GM21515 (cell line): Measurements from ENCODE around the gene KRT73.

Experiments
- ATAC-seq: cut with Tn5 transposase; IDR thresholded peaks from one replicate; pipeline ENCODE4 v1.9.1; 2021; ENCODE audit not compliant: unreplicated experiment

Gene KRT73

DNA sequence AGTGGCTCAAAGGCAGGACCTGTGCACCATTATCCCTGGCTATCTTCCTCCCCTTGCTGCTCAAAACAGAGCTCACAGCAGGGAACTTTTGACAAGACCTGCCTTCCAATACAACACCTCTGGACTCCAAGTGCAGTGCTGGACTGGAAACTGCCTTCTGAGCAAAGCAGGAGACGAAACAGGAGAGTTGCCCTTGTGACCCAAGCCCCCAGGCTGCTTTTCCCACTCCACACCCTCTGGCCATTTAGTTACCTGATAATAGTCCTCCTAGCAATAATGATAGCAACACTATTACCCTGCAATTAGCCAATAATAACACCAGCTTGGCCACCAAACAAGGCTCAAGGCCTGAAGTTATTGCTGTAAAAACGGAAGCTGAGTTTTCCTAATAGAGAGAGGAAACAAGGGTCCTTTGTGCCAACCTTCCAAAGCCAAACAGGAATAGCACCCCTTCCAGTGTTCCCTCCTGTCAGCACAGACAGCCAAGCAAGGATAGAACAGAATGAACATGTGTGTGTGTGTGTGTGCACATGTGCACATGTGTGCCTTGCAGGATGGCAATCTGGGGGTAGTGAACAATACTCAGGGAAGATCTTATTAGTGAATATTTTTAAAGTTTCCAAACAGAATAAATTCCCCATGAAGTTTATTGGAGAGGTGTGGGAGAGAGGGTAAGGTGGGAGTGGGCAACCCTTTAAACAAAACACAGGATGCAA, 9.2 kb upstream of the KRT73 start:
- no peak for ATAC-seq

GRCh38 chr12:52622349-52622748, 4.0 kb upstream of the KRT73 start:
- ATAC-seq = no peak

DNA sequence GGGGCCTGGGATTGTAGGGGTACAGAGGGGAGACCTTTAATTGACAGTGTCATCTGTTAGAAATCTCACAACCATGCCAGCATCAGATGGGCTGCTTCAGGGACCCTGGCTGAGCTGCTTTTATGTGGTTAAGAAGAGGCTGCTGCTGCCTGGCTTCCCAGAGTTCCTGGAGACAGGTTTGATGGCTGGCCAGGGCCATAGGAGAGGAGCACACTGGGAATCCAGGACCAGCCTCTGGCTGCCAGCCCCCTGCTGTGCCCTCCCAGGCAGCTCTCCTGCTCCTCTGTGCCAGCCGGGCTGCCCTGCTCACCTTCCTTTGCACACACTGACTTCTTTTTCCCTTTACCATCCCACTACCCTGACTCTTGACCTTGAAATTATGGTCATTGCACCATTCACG, 507 bp upstream of the KRT73 start:
- ATAC-seq = no peak

- ATAC-seq = no peak
Observed at GRCh38 chr12:52617403-52617785, 965 bp downstream of the KRT73 start.

- ATAC-seq = no peak
Observed at GRCh38 chr12:52616680-52617402, 1.5 kb downstream of the KRT73 start.

GRCh38 chr12:52615912-52616311, 2.4 kb downstream of the KRT73 start:
- ATAC-seq = no peak

DNA sequence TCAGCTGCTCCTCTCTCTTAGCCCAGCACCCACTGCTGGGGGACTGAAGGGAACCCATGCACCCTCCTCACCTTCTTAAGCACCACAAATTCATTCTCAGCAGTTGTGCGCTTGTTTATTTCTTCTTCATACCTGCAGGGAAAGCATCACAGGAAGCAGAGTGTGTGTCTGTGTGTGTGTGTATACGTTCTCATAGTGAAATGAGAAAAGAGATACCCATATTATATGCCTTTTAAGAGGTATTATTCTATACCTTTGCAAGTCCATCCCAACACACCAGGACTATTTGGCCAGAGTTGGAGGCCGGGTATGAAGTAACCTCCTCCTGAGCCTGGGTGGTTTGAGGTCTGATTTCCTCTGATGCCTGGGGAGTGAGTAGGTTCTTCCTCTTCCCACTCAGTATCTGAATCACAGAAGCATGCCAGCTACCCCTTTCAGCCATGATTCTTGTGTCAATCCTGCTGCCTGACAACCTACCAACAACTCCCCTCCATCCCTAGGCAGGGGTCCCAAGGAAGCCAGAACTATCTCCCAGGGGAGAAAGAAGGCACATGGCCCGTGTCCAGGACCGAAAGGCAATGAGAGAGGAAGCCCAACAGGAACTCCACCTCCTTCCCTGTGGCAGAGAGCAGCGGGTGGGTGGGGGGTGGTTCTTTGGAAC, 3.0 kb downstream of the KRT73 start:
- ATAC-seq = no peak

DNA sequence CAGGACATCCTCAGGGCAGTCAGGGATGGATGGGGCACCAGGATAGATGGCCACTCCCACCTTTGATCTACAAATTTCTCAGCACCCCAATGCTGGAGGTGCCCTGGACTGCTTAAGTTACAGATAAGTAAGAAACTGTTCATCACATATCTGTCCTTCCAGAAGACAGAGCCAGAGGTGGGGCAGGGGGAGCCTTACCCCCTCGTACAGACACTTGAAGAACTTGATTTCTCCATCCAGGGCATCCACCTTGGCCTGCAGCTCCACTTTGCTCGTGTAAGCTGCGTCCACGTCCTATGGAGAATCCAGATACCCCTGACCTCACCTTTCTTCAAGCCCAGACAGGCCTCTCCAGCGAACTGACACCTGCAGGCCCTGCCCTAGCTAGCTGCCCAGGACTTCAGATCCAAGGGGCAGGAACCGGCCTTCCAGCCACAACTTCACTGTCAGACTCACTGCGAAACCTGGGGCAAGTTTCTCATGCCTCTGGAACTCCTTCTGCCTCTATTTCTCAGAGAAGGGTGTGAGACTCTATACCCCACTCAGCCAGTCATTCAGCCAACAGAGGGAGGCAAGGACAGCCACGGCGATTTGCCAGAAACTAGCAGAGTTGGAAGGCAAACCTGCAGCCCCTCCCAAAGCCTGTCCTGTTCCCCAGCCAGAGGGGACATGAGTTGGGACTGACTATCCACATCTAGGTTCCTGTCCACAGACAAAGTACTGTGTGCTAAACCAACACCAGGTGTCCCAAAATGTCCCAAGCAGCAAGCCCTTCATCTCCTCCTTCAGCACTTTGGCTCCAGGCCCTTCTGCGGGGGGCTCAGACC, 3.8 kb downstream of the KRT73 start:
- ATAC-seq = no peak

DNA sequence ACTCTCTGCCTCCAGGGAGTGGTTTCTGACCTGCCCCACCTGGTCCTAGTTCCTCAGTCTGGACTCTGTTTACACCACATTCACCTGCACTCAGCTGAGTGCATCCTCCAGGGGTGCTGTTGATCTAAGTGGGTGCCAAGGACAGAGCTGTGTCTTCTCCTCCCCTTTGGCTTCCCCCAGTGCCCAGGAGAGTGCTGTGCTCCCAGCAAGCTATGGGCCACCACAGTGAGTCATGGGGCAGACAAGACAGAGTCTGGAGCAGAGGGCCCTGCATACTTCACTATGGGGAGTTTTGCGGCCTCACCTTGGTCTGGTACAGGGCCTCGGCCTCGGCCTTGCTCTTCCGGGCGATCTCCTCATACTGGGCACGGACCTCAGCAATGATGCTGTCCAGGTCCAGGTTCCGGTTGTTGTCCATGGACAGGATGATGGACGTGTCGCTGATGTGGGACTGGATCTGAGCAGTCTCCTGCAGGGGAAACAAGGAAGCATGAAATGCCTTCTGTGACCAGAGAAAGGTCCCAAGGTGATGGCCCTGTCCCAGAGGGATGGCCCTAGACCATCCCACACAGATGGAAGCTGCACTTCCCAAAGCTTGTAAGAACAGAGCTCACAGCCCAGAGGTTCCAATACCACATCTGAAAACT, 4.9 kb downstream of the KRT73 start:
- ATAC-seq = no peak

DNA sequence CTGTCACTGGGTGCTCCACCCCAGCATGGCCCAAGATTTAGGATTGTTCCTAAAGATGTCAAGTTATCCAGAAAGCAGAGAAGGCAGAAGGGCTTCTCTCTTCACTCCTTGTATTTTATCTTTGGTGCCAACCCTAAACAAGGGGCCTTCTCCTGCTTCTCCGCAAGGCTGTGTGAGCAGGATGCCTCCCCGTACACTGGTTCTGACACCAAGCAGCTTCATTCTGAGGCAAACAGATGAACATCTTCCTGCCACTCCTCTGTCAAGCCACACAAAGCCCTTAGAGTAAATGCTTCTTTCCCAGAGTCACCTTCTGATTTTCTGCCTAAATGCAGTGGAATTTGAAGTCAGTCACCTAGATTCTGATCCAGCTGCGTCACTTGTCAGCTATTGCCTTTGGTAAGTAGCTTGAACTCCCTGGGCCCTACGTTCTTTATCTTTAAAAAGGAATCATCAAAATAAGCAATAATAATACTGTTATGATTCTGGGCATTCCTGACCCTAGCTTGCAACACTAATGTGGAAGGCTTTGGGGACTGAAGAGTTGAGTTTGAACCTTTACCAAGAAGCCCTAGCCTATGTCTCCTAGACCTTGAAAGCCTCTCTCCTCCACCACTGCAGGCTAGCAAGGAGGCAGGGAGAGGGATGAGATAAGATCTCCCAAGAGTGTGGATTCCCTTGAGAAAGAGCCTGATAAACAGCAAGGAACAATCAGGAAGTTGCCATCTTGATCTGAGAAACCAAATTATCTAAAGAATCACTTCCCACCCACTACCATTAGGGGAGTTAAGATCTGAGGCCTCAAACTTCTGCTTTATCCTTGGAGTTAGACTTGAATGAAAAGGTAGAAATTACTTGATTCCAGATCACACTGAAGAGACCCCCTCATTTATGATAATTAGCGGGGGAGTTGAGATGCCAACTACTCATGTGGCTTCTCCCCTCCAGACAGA, 5.7 kb downstream of the KRT73 start:
- ATAC-seq = no peak

DNA sequence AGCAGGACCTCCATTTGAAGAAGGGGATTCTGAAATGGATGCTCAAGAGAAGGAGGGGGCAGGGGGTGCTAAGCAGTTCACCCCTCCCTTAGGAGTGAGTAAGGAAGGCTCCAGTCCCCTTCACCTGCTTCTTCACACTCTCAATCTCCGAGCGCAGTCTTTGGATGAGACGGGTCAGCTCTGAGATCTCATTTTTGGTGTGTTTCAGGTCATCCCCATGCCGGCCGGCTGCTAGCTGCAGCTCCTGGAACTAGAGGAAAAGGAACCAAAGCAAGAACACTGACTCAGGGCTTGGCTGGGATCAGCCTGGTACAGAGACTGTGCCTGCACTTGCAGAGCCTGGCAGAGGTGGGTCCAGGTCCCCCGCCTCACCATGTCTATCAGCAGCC, 7.3 kb downstream of the KRT73 start:
- ATAC-seq = no peak

DNA sequence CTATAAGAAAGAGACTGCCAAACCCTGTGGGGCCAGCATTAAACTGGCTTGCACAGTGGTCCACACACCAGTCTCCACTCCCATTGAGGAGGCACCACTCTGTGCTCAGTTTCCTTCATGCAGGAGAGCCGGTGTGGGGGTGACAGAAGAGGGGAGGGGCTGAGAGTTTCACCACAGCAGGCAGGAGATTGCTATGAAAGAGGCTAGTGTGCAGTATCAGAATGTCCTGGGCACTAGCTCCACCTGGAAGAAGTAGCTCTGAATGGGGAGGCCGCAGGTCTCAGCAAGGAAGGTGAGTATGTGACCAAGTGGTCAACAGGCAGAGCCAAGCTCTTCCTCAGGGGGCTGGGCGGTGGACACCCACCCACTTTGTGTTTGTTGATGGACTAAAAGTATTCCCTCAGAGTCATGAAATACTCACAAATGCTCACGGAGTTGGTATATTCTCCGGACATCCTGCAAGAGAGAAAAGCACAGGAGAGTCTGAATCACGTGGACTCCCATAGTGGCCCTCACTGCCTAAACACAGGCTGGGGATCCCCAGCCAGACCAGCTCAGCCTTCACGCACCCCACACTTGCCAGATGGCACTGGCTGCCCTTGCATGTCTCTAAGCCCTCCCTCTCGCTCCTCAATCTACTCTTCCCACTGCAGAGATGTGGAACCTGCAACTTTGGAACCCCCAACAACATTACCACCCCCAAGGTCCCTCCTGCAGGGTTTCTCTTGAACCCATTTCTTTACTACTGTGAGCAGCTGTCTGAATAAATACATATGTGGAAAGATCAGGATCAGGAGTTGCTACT, 9.3 kb downstream of the KRT73 start:
- no peak for ATAC-seq

GRCh38 chr12:52608161-52608560, 10.2 kb downstream of the KRT73 start:
- ATAC-seq = no peak

DNA sequence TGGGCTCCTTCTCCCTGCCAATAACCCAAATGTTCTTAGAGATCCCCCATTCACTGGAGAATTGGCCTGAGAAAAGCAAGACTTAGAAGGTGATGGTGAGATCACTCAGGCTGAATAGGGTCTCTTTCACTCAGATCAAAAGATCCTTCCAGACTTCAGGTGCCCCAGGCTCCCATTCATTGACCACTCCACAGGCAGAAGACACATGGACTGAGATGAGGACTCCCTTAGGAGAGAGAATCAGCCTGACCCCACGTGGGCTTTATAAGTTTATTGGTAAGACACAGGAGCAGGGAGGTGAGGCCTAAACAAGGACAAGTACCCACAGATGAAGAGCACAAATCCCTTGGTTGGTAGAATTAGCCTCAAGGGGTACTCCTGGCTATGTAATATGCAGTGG, 11.0 kb downstream of the KRT73 start:
- no peak for ATAC-seq

GRCh38 chr12:52606581-52607218, 11.7 kb downstream of the KRT73 start:
- no peak for ATAC-seq

DNA sequence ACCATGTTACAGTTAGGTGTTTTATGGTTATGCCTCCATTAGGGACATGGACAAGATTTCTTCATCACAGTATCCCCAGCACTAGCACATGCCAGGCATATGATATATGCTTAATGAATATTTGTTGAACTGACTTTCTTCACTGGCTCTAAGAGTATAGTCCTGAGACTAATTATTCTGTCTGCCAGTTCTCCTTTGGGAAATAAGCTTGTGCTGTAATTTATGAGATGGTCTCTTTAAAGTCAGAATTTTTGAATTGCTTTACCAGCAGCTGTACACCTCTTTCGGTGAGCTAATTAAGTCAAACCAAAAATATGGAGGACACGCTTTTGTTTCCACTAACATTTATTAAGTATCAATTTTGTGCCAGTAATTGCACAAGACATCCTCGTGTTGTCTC, 12.3 kb downstream of the KRT73 start:
- no peak for ATAC-seq

GRCh38 chr12:52605542-52605941, 12.8 kb downstream of the KRT73 start:
- ATAC-seq = no peak

DNA sequence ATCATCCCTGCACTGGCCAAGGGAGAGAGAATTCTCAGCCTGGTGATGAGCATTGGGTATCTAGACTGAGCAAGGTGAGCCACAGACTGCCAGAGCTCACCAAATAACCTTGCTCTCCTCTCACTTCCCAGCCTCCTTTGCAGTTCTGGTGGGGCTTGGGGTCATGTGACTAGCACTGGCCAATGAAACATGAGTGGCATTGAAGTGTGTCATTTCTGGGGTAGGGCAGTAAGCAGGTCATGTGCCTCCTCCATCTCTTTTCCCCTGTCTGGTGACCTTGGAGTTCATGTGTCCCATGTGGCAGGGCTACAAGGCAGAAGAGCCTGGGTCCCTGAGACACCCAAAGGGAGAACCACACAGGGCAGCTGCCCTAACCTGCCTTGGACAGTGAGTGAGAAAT, 13.5 kb downstream of the KRT73 start:
- ATAC-seq = no peak
